Measurements from ENCODE around the gene ATAD2B.

Gene ATAD2B

DNA sequence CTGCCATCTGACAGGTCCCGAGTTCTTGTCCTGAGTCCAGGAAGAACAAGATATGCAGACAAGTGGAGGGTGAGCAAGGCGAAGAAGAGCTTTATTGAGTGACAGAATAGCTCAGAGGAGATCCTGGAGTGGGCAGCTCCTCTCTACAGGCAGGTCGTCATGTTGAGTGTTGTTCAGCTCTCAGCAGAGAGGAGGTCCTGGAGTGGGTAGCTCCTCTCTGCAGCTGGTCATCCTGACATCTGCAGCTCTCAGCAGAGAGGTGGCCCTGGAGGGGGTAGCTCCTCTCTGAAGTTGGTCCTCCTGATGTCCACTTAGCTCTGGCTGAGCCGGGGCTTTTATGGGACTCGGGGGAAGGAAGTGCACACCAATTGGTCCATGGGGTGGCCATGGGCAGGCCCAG lies 90.4 kb downstream of the ATAD2B start:
- no peak overlapping the region for H3K27ac ChIP-seq
- no peaks in the 10 kb centered on the region for H3K79me2 ChIP-seq (ENCODE audit: insufficient read depth, low read depth)
- no peaks in the 10 kb centered on the region for H3K36me3 ChIP-seq (ENCODE audit: insufficient read depth)
- H3K4me2 ChIP-seq, result no peak overlapping the region
- no peaks in the 10 kb centered on the region for H3K4me1 ChIP-seq (ENCODE audit: low read depth, poor library complexity, severe bottlenecking)
- no peak overlapping the region for H3K4me3 ChIP-seq (IDR thresholded peaks at IDR 0.05; ENCODE audit: insufficient read depth, low read depth, low read length)
- H3K9ac ChIP-seq, result no peak overlapping the region
- H2AFZ ChIP-seq (ENCODE audit: low read depth), result no peak overlapping the region
- no peaks in the 10 kb centered on the region for H4K20me1 ChIP-seq (ENCODE audit: insufficient read depth)
- no peaks in the 10 kb centered on the region for H3K27me3 ChIP-seq (ENCODE audit: insufficient read depth, low read depth)
- TF ChIP-seq, protein P1, sequence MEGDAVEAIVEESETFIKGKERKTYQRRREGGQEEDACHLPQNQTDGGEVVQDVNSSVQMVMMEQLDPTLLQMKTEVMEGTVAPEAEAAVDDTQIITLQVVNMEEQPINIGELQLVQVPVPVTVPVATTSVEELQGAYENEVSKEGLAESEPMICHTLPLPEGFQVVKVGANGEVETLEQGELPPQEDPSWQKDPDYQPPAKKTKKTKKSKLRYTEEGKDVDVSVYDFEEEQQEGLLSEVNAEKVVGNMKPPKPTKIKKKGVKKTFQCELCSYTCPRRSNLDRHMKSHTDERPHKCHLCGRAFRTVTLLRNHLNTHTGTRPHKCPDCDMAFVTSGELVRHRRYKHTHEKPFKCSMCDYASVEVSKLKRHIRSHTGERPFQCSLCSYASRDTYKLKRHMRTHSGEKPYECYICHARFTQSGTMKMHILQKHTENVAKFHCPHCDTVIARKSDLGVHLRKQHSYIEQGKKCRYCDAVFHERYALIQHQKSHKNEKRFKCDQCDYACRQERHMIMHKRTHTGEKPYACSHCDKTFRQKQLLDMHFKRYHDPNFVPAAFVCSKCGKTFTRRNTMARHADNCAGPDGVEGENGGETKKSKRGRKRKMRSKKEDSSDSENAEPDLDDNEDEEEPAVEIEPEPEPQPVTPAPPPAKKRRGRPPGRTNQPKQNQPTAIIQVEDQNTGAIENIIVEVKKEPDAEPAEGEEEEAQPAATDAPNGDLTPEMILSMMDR (conservative IDR thresholded peaks at IDR 0.05; ENCODE audit: low read depth, low read length), result no peak

DNA sequence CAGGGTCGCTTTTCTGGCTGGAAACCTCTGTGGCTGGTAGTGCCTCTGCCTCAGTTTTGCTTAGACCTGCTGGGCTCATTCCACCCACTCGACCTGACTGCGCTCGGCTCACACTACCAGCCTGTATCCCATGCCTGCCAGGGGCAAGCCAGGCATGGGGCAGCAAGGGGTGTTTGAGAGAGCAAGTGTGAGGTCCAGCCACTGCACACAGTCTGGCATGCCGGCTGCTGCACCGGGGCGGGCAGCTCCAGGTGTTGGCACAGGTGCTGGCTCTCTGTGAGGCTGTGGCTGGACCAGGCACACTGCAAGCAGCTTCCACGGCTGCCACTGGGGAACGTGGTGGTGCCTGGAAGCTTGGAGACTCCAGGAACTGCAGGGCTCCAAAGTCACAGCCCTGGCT lies 90.9 kb downstream of the ATAD2B start:
- H3K4me3 ChIP-seq (IDR thresholded peaks at IDR 0.05; ENCODE audit: insufficient read depth, low read depth, low read length), result no peak overlapping the region
- H3K36me3 ChIP-seq (ENCODE audit: insufficient read depth), result no peaks in the 10 kb centered on the region
- TF ChIP-seq, protein P1 (conservative IDR thresholded peaks at IDR 0.05; ENCODE audit: low read depth, low read length), result no peak
- no peak overlapping the region for H3K9ac ChIP-seq
- no peaks in the 10 kb centered on the region for H3K27me3 ChIP-seq (ENCODE audit: insufficient read depth, low read depth)
- no peaks in the 10 kb centered on the region for H3K4me1 ChIP-seq (ENCODE audit: low read depth, poor library complexity, severe bottlenecking)
- H2AFZ ChIP-seq (ENCODE audit: low read depth), result no peak overlapping the region
- H3K79me2 ChIP-seq (ENCODE audit: insufficient read depth, low read depth), result no peaks in the 10 kb centered on the region
- no peak overlapping the region for H3K27ac ChIP-seq
- H3K4me2 ChIP-seq, result no peak overlapping the region
- H4K20me1 ChIP-seq (ENCODE audit: insufficient read depth), result no peaks in the 10 kb centered on the region

DNA sequence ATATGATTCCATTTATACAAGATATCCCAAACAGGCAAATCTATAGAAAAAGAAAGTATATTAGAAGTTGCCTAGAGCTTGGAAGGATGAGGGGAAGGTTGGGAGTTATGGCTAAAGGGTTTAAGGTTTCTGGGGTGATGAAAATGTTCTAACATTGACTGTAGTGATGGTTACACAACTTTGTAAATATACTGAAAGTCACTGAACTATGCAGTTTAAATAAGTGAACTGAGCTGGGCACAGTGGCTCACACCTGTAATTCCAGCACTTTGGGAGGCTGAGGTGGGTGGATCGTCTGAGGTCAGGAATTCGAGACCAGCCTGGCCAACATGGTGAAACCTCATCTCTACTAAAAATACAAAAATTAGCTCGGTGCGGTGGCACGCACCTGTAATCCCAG lies 91.5 kb downstream of the ATAD2B start:
- Histone ChIP-seq H3K27ac (no peak overlapping the region), H3K36me3 (ENCODE audit: insufficient read depth) (no peaks in the 10 kb centered on the region)

DNA sequence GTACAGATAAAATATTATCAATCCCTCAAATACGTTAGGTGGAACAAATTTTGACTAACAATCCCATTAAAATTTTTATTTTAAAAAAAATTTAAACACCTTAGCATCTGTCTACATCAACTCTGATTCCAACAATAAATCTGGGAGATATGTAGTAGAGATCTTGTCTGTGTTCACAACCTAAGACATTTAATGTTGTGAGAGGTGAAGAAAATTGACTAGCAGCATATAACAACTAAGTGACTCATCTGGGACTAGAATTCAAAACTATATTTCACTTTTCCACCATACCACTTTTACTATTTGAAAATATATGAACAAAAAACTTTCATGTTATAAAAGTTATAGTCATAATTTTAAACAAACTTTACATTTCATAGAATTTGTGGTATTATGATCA lies 97.9 kb downstream of the ATAD2B start:
- no peak overlapping the region for H3K4me3 ChIP-seq (IDR thresholded peaks at IDR 0.05; ENCODE audit: insufficient read depth, low read depth, low read length)
- no peak overlapping the region for H3K9ac ChIP-seq
- H3K4me1 ChIP-seq (ENCODE audit: low read depth, poor library complexity, severe bottlenecking), result peaks cover 18% of the 10 kb centered on the region
- no peaks in the 10 kb centered on the region for H3K79me2 ChIP-seq (ENCODE audit: insufficient read depth, low read depth)
- TF ChIP-seq, protein P1 (conservative IDR thresholded peaks at IDR 0.05; ENCODE audit: low read depth, low read length), result no peak
- H2AFZ ChIP-seq (ENCODE audit: low read depth), result no peak overlapping the region
- no peaks in the 10 kb centered on the region for H4K20me1 ChIP-seq (ENCODE audit: insufficient read depth)
- H3K4me2 ChIP-seq, result no peak overlapping the region
- no peaks in the 10 kb centered on the region for H3K27me3 ChIP-seq (ENCODE audit: insufficient read depth, low read depth)
- H3K27ac ChIP-seq, result no peak overlapping the region
- no peaks in the 10 kb centered on the region for H3K36me3 ChIP-seq (ENCODE audit: insufficient read depth)

More for the DNA sequence above, 91.5 kb downstream of the ATAD2B start:
- Histone ChIP-seq H3K79me2 (ENCODE audit: insufficient read depth, low read depth) (no peaks in the 10 kb centered on the region), H4K20me1 (ENCODE audit: insufficient read depth) (no peaks in the 10 kb centered on the region), H3K4me1 (ENCODE audit: low read depth, poor library complexity, severe bottlenecking) (no peaks in the 10 kb centered on the region), H3K4me2 (no peak overlapping the region), H2AFZ (ENCODE audit: low read depth) (no peak overlapping the region), H3K9ac (no peak overlapping the region), H3K27me3 (ENCODE audit: insufficient read depth, low read depth) (no peaks in the 10 kb centered on the region), H3K4me3 (IDR thresholded peaks at IDR 0.05; ENCODE audit: insufficient read depth, low read depth, low read length) (no peak overlapping the region)
- TF ChIP-seq, protein P1 (conservative IDR thresholded peaks at IDR 0.05; ENCODE audit: low read depth, low read length), result no peak
